Upper lobe of right lung (tissue), 1 donor: ENCODE measurements around the gene BTD. TPM values are rescaled to one million over a fixed set of nuclear protein-coding genes. Genes with fewer than 3 reads are reported as not detected.

Source experiments
- ATAC-seq: fragments of 200-7000 bp; cut with Tn5 transposase; one replicate; pipeline ENCODE4 v1.9.1; 2020; ENCODE audit warnings: mild to moderate bottlenecking, moderate library complexity
- DNase-seq: peaks from one replicate; pipeline ENCODE4 v3.0.0-alpha.2; 2020
- H3K27ac ChIP-seq: fragments of 200-600 bp; one replicate; pipeline ENCODE4 v1.8.0; 2022
- H3K27me3 ChIP-seq: fragments of 200-600 bp; one replicate; pipeline ENCODE4 v1.8.0; 2022; ENCODE audit warnings: mild to moderate bottlenecking
- H3K36me3 ChIP-seq: fragments of 200-600 bp; one replicate; pipeline ENCODE4 v1.8.0; 2022
- H3K4me1 ChIP-seq: fragments of 200-600 bp; one replicate; pipeline ENCODE4 v1.8.0; 2022
- H3K4me3 ChIP-seq: fragments of 200-600 bp; one replicate; pipeline ENCODE4 v1.8.0; 2022; ENCODE audit warnings: mild to moderate bottlenecking
- H3K9me3 ChIP-seq: fragments of 200-600 bp; one replicate; pipeline ENCODE4 v1.8.0; 2022
- CTCF ChIP-seq: fragments of 200-600 bp; IDR thresholded peaks from one replicate; pipeline ENCODE4 v1.8.0; 2022; ENCODE audit warnings: antibody characterized with exemption
- intact Hi-C: fragments of 100-400 bp; cut with DNase I; formaldehyde crosslinking; loops from one replicate; pipeline ENCODE4 v1.11.0; 2022
- total RNA-seq: library from RNA; stranded (reverse); fragmentation: NEBNext Ultra II Directional; extraction: Animal tissue kit (Norgen Biotek cat#: 25700); gene quantifications from one replicate; pipeline ENCODE4 v1.2.1, GENCODE V29; 2021
- donor health status: DM: no; HTN: yes; CAD: no; lungs with severe emphysema.

Gene BTD
- total RNA-seq, 1 donor from 2014 or later = 24.6 TPM

GRCh38 chr3:15558581-15558980, 43.0 kb upstream of the BTD start:
- TF ChIP-seq CTCF = no peak
- Histone ChIP-seq H3K4me3 (no peak overlapping the region), H3K27me3 (no peaks in the 10 kb centered on the region), H3K36me3 (peaks cover 20% of the 10 kb centered on the region), H3K4me1 (peaks cover 13% of the 10 kb centered on the region), H3K9me3 (no peaks in the 10 kb centered on the region), H3K27ac (no peak overlapping the region)
- intact Hi-C loops = no loop called here
- ATAC-seq (no peak), DNase-seq (no peak)

- no peak for ATAC-seq
- no peak for TF ChIP-seq CTCF
- Histone ChIP-seq H3K4me3 (no peak overlapping the region), H3K27ac (no peak overlapping the region), H3K4me1 (peaks cover 3% of the 10 kb centered on the region), H3K27me3 (no peaks in the 10 kb centered on the region), H3K9me3 (no peaks in the 10 kb centered on the region), H3K36me3 (peaks cover 54% of the 10 kb centered on the region)
- DNase-seq = no peak
- intact Hi-C loops = no loop called here
Observed at GRCh38 chr3:15562560-15562959, 39.0 kb upstream of the BTD start.

GRCh38 chr3:15563190-15563589, 38.4 kb upstream of the BTD start:
- no peak for TF ChIP-seq CTCF
- no peaks in the 10 kb centered on the region for H3K27me3 ChIP-seq
- intact Hi-C loops = no loop called here
- no peaks in the 10 kb centered on the region for H3K4me1 ChIP-seq
- DNase-seq = no peak
- H3K9me3 ChIP-seq = no peaks in the 10 kb centered on the region
- peaks cover 60% of the 10 kb centered on the region for H3K36me3 ChIP-seq
- H3K4me3 ChIP-seq = no peak overlapping the region
- H3K27ac ChIP-seq = no peak overlapping the region
- ATAC-seq = no peak

- H3K27ac ChIP-seq = no peak overlapping the region
- no peak for ATAC-seq
- peaks cover 67% of the 10 kb centered on the region for H3K36me3 ChIP-seq
- no peak overlapping the region for H3K4me3 ChIP-seq
- no peaks in the 10 kb centered on the region for H3K4me1 ChIP-seq
- TF ChIP-seq CTCF = no peak
- no peaks in the 10 kb centered on the region for H3K27me3 ChIP-seq
- H3K9me3 ChIP-seq = no peaks in the 10 kb centered on the region
- DNase-seq = no peak
- intact Hi-C loops = no loop called here
Observed at GRCh38 chr3:15572138-15572537, 29.4 kb upstream of the BTD start.

GRCh38 chr3:15575446-15575845, 26.1 kb upstream of the BTD start:
- ATAC-seq (no peak), DNase-seq (no peak)
- Histone ChIP-seq H3K4me1 (peaks cover 7% of the 10 kb centered on the region), H3K27me3 (no peaks in the 10 kb centered on the region), H3K27ac (no peak overlapping the region), H3K36me3 (peaks cover 55% of the 10 kb centered on the region), H3K4me3 (no peak overlapping the region), H3K9me3 (no peaks in the 10 kb centered on the region)
- no peak for TF ChIP-seq CTCF
- intact Hi-C loops = no loop called here

- H3K4me3 ChIP-seq = no peak overlapping the region
- no peaks in the 10 kb centered on the region for H3K9me3 ChIP-seq
- intact Hi-C loops = no loop called here
- ATAC-seq (no peak), DNase-seq (no peak)
- peaks cover 7% of the 10 kb centered on the region for H3K4me1 ChIP-seq
- TF ChIP-seq CTCF = no peak
- no peaks in the 10 kb centered on the region for H3K27me3 ChIP-seq
- peaks cover 51% of the 10 kb centered on the region for H3K36me3 ChIP-seq
- no peak overlapping the region for H3K27ac ChIP-seq
Observed at GRCh38 chr3:15576475-15576874, 25.1 kb upstream of the BTD start.
